HepG2 (cell line): ENCODE measurements around the gene HS6ST2. TPM values are rescaled to one million over a fixed set of nuclear protein-coding genes. Genes with fewer than 3 reads are reported as not detected.

Experiments used
- CENPBD1 ChIP-seq: sonication (generic); formaldehyde crosslinking; IDR thresholded peaks from 2 replicates; pipeline ENCODE4 v1.8.0; 2022; ENCODE audit warnings: missing genetic modification reagents, low read depth, mild to moderate bottlenecking, borderline replicate concordance
- E2F5 ChIP-seq: sonication (generic); formaldehyde crosslinking; conservative IDR thresholded peaks from 2 replicates; pipeline ENCODE4 v1.4.0; 2020; ENCODE audit warnings: missing genetic modification reagents
- GZF1 ChIP-seq: sonication (generic); formaldehyde crosslinking; IDR thresholded peaks from 2 replicates; pipeline ENCODE4 v1.5.1; 2020; ENCODE audit warnings: mild to moderate bottlenecking, missing genetic modification reagents
- HOXA7 ChIP-seq: sonication (generic); formaldehyde crosslinking; IDR thresholded peaks from 2 replicates; pipeline ENCODE4 v1.8.1; 2022; ENCODE audit warnings: mild to moderate bottlenecking, missing genetic modification reagents, moderate library complexity
- PBX2 ChIP-seq: IDR thresholded peaks from 2 replicates; pipeline ENCODE4 v1.6.1; 2016; ENCODE audit warnings: control low read depth
- RELA ChIP-seq: sonication (generic); formaldehyde crosslinking; IDR thresholded peaks from 2 replicates; pipeline ENCODE4 v1.4.0; 2020; ENCODE audit warnings: missing genetic modification reagents
- SMAD9 ChIP-seq: sonication (generic); formaldehyde crosslinking; IDR thresholded peaks from 2 replicates; pipeline ENCODE4 v1.5.1; 2020; ENCODE audit warnings: mild to moderate bottlenecking, missing genetic modification reagents
- SNAI1 ChIP-seq: sonication (generic); formaldehyde crosslinking; IDR thresholded peaks from 2 replicates; pipeline ENCODE4 v1.5.0; 2020; ENCODE audit warnings: mild to moderate bottlenecking, missing genetic modification reagents, borderline replicate concordance
- TBX2 ChIP-seq: sonication (generic); formaldehyde crosslinking; IDR thresholded peaks from 2 replicates; pipeline ENCODE4 v1.5.0; 2020; ENCODE audit warnings: missing genetic modification reagents, mild to moderate bottlenecking, borderline replicate concordance
- ZNF296 ChIP-seq: sonication (generic); formaldehyde crosslinking; conservative IDR thresholded peaks from 2 replicates; pipeline ENCODE4 v1.5.0; 2020; ENCODE audit warnings: mild to moderate bottlenecking, missing genetic modification reagents
- ZNF574 ChIP-seq: sonication (generic); formaldehyde crosslinking; IDR thresholded peaks from 2 replicates; pipeline ENCODE4 v1.4.0; 2020; ENCODE audit warnings: missing genetic modification reagents
- polyA plus RNA-seq, 8 experiments: library from polyadenylated mRNA; depleted of rRNA in 3 of 8; stranded (reverse) in 7 of 8; unstranded in 1 of 8; fragments of >200 nt; fragmentation: Illumina TruSeq in 4 of 8; extraction: Trizol in 4 of 8; gene quantifications; 2 replicates each; pipeline versions ENCODE4 v1.2.1 to v1.2.3, GENCODE V29; 2011 to 2016; ENCODE audit warnings: low read depth in 4 of 8, missing spikeins in 1 of 8, mixed read lengths in 1 of 8; ENCODE audit not compliant: insufficient read depth in 1 of 8
- total RNA-seq, 5 experiments: library from RNA; depleted of rRNA; stranded (reverse); fragments of >200 nt; fragmentation: Illumina TruSeq; extraction: Trizol; gene quantifications; 2 replicates each; pipeline ENCODE4 v1.2.3, GENCODE V29; 2016; ENCODE audit warnings: low read depth in 1 of 5
- TF ChIP-seq, protein P1 (sequence below): sonication (generic); formaldehyde crosslinking; IDR thresholded peaks from 2 replicates; pipeline ENCODE4 v1.5.0; 2020; ENCODE audit warnings: mild to moderate bottlenecking, missing genetic modification reagents, borderline replicate concordance
- TF ChIP-seq, protein P2 (sequence below): IDR thresholded peaks from 2 replicates; pipeline ENCODE4 v1.6.1; 2012; ENCODE audit warnings: low read depth, low read length, improper control_type of control experiment
- TF ChIP-seq, protein P3 (sequence below): IDR thresholded peaks from 2 replicates; pipeline ENCODE4 v1.6.1; 2016; ENCODE audit warnings: mild to moderate bottlenecking

Gene HS6ST2
- total and polyA plus RNA-seq, 2 of the 13 experiments (the other 11 are each of a cell fraction or from before 2014, with no cell fraction given) = 0.05 TPM; not detected in 1

GRCh38 chrX:132738951-132739350 lies 219.5 kb downstream of the HS6ST2 start (continued):
- TF ChIP-seq, protein P1, sequence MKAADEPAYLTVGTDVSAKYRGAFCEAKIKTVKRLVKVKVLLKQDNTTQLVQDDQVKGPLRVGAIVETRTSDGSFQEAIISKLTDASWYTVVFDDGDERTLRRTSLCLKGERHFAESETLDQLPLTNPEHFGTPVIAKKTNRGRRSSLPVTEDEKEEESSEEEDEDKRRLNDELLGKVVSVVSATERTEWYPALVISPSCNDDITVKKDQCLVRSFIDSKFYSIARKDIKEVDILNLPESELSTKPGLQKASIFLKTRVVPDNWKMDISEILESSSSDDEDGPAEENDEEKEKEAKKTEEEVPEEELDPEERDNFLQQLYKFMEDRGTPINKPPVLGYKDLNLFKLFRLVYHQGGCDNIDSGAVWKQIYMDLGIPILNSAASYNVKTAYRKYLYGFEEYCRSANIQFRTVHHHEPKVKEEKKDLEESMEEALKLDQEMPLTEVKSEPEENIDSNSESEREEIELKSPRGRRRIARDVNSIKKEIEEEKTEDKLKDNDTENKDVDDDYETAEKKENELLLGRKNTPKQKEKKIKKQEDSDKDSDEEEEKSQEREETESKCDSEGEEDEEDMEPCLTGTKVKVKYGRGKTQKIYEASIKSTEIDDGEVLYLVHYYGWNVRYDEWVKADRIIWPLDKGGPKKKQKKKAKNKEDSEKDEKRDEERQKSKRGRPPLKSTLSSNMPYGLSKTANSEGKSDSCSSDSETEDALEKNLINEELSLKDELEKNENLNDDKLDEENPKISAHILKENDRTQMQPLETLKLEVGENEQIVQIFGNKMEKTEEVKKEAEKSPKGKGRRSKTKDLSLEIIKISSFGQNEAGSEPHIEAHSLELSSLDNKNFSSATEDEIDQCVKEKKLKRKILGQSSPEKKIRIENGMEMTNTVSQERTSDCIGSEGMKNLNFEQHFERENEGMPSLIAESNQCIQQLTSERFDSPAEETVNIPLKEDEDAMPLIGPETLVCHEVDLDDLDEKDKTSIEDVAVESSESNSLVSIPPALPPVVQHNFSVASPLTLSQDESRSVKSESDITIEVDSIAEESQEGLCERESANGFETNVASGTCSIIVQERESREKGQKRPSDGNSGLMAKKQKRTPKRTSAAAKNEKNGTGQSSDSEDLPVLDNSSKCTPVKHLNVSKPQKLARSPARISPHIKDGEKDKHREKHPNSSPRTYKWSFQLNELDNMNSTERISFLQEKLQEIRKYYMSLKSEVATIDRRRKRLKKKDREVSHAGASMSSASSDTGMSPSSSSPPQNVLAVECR (CRISPR knock-in tag) = no peak
- no peak for TF ChIP-seq TBX2 (CRISPR knock-in tag)
- TF ChIP-seq CENPBD1 (CRISPR knock-in tag) = no peak
- TF ChIP-seq SNAI1 (CRISPR knock-in tag) = no peak
- no peak for TF ChIP-seq PBX2 (CRISPR knock-in tag)
- TF ChIP-seq, protein P2, sequence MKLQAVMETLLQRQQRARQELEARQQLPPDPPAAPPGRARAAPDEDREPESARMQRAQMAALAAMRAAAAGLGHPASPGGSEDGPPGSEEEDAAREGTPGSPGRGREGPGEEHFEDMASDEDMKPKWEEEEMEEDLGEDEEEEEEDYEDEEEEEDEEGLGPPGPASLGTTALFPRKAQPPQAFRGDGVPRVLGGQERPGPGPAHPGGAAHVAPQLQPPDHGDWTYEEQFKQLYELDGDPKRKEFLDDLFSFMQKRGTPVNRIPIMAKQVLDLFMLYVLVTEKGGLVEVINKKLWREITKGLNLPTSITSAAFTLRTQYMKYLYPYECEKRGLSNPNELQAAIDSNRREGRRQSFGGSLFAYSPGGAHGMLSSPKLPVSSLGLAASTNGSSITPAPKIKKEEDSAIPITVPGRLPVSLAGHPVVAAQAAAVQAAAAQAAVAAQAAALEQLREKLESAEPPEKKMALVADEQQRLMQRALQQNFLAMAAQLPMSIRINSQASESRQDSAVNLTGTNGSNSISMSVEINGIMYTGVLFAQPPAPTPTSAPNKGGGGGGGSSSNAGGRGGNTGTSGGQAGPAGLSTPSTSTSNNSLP = no peak
- TF ChIP-seq HOXA7 (CRISPR knock-in tag) = no peak
- TF ChIP-seq E2F5 (CRISPR knock-in tag) = no peak
- TF ChIP-seq SMAD9 = no peak
- no peak for TF ChIP-seq GZF1 (CRISPR knock-in tag)
- no peak for TF ChIP-seq RELA (CRISPR knock-in tag)
- no peak for TF ChIP-seq ZNF574 (CRISPR knock-in tag)
- TF ChIP-seq ZNF296 (CRISPR knock-in tag) = no peak
- TF ChIP-seq, protein P3, sequence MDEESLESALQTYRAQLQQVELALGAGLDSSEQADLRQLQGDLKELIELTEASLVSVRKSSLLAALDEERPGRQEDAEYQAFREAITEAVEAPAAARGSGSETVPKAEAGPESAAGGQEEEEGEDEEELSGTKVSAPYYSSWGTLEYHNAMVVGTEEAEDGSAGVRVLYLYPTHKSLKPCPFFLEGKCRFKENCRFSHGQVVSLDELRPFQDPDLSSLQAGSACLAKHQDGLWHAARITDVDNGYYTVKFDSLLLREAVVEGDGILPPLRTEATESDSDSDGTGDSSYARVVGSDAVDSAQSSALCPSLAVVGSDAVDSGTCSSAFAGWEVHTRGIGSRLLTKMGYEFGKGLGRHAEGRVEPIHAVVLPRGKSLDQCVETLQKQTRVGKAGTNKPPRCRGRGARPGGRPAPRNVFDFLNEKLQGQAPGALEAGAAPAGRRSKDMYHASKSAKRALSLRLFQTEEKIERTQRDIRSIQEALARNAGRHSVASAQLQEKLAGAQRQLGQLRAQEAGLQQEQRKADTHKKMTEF (CRISPR knock-in tag) = no peak
